ENCODE results near the gene EPHB1. TPM values are rescaled to one million over a fixed set of nuclear protein-coding genes. Genes with fewer than 3 reads are reported as not detected.

The EPHB1 gene
- total and polyA plus RNA-seq, 2 of the 13 experiments (the other 11 are each of a cell fraction or from before 2014, with no cell fraction given) = 0.07 to 0.21 TPM

DNA sequence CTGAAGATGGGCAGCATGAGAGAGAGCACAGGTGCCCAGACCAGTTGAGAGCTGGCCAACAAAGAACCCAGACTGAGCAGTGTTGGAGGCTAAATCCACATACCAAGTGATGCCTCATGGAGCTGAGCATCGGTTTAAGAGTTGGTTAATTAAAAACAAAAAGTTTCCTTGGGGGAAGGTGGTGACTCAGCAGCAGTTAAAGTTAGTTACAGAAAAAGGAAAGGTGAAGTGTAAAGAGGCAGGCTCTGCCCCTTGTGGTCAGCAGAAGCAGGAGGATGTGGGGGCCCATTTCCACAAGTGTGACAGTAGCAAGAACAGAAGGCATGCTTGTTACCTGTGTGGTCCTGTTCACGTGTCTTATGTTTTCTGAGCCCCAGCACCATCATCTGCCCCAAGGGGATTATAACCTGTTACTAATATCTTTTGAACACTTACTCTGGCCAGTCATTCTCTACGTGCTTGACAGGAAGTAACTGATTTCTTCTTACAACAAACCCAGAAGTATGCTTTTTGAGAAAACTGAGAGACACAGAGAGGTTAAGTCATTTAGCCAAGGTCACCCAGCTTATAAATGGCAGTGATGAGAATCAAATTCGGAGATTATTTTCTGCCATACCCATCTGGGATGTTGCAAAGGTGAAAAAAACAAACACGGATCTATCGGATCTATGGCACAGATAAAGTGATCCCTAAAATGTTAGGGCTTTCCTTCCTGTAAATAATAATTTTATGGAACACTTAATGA is 91.0 kb downstream of the EPHB1 start:
- ATAC-seq (no peak), FAIRE-seq (no peak), DNase-seq (ENCODE audit: low spot score) (no peak)
- no TSS peak for BruUV-seq (replicated peaks)
- Histone ChIP-seq H3K27ac (ENCODE audit: extremely low read length, insufficient read depth, low read length) (no peak overlapping the region), H3K79me2 (ENCODE audit: insufficient read depth, low read length) (no peaks in the 10 kb centered on the region), H3K9me3 (ENCODE audit: low read length) (no peaks in the 10 kb centered on the region), H3K4me3 (replicated peaks in 1 of 3; ENCODE audit: insufficient read depth in 1 of 3, low read depth in 2 of 3, low read length in 3 of 3) (no peak overlapping the region), H2AFZ (ENCODE audit: low read length) (no peak overlapping the region), H3K36me3 (replicated peaks in 1 of 2; ENCODE audit: control insufficient read depth in 1 of 2, insufficient read depth in 2 of 2, low read length in 2 of 2) (no peaks in the 10 kb centered on the region), H3K9ac (ENCODE audit: insufficient read depth, low read depth, low read length) (no peak overlapping the region), H3K4me1 (ENCODE audit: insufficient read depth, low read length) (no peaks in the 10 kb centered on the region), H4K20me1 (ENCODE audit: insufficient read depth, low read length) (no peaks in the 10 kb centered on the region), H3K27me3 (ENCODE audit: control insufficient read depth in 1 of 2, insufficient read depth in 2 of 2, low read length in 2 of 2) (peaks cover 0 to 5% of the 10 kb centered on the region in 2 experiments; a peak in 1 of 5 replicates), H3K4me2 (ENCODE audit: low read depth, low read length) (no peak overlapping the region)
- ChIA-PET CTCF (ENCODE audit: low intra/inter-chr PET ratio, low total read pairs) (no interaction called here), POLR2A (no interaction called here)
- TF ChIP-seq TSC22D2 (CRISPR knock-in tag; IDR thresholded peaks at IDR 0.05; ENCODE audit: borderline replicate concordance) (no peak), MAZ (IDR thresholded peaks at IDR 0.05; ENCODE audit: borderline replicate concordance, low read depth, low read length) (no peak), MAZ (CRISPR knock-in tag; IDR thresholded peaks at IDR 0.05; ENCODE audit: low read depth) (no peak), ZNF724P (CRISPR knock-in tag; IDR thresholded peaks at IDR 0.05; ENCODE audit: borderline replicate concordance) (no peak), ZNF136 (CRISPR knock-in tag; IDR thresholded peaks at IDR 0.05; ENCODE audit: low read depth) (no peak), HNF4A (CRISPR knock-in tag; IDR thresholded peaks at IDR 0.05) (no peak), RFXANK (CRISPR knock-in tag; IDR thresholded peaks at IDR 0.05) (no peak), ZNF816 (CRISPR knock-in tag; IDR thresholded peaks at IDR 0.05; ENCODE audit: borderline replicate concordance) (no peak), ATRX (CRISPR knock-in tag; IDR thresholded peaks at IDR 0.05; ENCODE audit: borderline replicate concordance) (no peak), LCORL (IDR thresholded peaks at IDR 0.05) (no peak), LCORL (CRISPR knock-in tag; IDR thresholded peaks at IDR 0.05) (no peak), NFE2L2 (IDR thresholded peaks at IDR 0.05; ENCODE audit: low read length) (no peak)
- TF ChIP-seq, protein P1, sequence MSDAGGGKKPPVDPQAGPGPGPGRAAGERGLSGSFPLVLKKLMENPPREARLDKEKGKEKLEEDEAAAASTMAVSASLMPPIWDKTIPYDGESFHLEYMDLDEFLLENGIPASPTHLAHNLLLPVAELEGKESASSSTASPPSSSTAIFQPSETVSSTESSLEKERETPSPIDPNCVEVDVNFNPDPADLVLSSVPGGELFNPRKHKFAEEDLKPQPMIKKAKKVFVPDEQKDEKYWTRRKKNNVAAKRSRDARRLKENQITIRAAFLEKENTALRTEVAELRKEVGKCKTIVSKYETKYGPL (CRISPR knock-in tag; IDR thresholded peaks at IDR 0.05) = no peak
- TF ChIP-seq, protein P2, sequence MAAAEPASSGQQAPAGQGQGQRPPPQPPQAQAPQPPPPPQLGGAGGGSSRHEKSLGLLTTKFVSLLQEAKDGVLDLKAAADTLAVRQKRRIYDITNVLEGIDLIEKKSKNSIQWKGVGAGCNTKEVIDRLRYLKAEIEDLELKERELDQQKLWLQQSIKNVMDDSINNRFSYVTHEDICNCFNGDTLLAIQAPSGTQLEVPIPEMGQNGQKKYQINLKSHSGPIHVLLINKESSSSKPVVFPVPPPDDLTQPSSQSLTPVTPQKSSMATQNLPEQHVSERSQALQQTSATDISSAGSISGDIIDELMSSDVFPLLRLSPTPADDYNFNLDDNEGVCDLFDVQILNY (CRISPR knock-in tag; conservative IDR thresholded peaks at IDR 0.05) = no peak
- TF ChIP-seq, protein P3, sequence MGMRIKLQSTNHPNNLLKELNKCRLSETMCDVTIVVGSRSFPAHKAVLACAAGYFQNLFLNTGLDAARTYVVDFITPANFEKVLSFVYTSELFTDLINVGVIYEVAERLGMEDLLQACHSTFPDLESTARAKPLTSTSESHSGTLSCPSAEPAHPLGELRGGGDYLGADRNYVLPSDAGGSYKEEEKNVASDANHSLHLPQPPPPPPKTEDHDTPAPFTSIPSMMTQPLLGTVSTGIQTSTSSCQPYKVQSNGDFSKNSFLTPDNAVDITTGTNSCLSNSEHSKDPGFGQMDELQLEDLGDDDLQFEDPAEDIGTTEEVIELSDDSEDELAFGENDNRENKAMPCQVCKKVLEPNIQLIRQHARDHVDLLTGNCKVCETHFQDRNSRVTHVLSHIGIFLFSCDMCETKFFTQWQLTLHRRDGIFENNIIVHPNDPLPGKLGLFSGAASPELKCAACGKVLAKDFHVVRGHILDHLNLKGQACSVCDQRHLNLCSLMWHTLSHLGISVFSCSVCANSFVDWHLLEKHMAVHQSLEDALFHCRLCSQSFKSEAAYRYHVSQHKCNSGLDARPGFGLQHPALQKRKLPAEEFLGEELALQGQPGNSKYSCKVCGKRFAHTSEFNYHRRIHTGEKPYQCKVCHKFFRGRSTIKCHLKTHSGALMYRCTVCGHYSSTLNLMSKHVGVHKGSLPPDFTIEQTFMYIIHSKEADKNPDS (CRISPR knock-in tag; IDR thresholded peaks at IDR 0.05) = no peak
- TF ChIP-seq, protein P4, sequence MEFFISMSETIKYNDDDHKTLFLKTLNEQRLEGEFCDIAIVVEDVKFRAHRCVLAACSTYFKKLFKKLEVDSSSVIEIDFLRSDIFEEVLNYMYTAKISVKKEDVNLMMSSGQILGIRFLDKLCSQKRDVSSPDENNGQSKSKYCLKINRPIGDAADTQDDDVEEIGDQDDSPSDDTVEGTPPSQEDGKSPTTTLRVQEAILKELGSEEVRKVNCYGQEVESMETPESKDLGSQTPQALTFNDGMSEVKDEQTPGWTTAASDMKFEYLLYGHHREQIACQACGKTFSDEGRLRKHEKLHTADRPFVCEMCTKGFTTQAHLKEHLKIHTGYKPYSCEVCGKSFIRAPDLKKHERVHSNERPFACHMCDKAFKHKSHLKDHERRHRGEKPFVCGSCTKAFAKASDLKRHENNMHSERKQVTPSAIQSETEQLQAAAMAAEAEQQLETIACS (CRISPR knock-in tag; IDR thresholded peaks at IDR 0.05) = no peak
- WGBS (ENCODE audit: low lambda C conversion rate) = 3% methylated on average over 6 of the region's 6 CpGs
- in situ Hi-C loops (cut with HindIII; ENCODE audit: extremely low pct_ligation_motif_present, low pct_unique_long_range_greater_than_20kb) (no loop called here), intact Hi-C loops (cut with micrococcal nuclease; ENCODE audit: unreplicated experiment) (no loop called here)
